ENCODE data around the gene SNTB2.

Gene SNTB2

GRCh38 chr16:69179328-69180010, 7.5 kb upstream of the SNTB2 start:
- no peak for DNase-seq (ENCODE audit: low spot score)

GRCh38 chr16:69180011-69180338, 7.0 kb upstream of the SNTB2 start:
- DNase-seq (ENCODE audit: low spot score): no peak

- no peak for DNase-seq (ENCODE audit: low spot score)
These were observed 4.1 kb upstream of the SNTB2 start for GRCh38 chr16:69182730-69183416.

DNA sequence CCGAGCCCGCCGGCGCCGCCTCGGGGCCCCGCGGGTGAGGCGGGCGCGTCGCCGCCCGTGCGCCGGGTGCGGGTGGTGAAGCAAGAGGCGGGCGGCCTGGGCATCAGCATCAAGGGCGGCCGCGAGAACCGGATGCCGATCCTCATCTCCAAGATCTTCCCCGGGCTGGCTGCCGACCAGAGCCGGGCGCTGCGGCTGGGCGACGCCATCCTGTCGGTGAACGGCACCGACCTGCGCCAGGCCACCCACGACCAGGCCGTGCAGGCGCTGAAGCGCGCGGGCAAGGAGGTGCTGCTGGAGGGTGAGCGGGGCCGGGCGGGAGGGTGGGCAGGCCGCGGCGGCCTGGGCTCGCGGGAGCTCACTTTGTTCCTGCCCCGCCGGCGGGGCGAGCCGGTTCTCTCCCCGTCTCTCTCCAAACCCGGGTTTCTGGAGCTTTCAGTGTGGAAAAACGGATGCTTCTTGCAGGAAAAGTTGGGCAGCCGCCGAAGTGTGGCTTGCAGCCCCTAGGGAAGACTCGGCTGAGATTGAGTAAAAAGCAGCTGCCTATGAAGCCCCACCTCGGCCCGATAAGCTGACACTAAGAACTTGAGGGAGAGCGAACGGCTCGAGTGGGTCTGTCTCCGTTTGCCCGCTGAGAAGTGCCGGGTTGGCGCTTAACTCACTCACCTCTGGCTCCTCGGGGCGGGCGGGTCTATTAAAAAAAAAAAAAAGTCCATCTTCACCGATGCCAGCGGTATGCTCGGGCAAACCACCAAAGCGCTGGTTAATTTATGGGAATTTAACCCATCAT, 677 bp downstream of the SNTB2 start:
- peak; percentile 43 for DNase-seq (ENCODE audit: low spot score)

DNA sequence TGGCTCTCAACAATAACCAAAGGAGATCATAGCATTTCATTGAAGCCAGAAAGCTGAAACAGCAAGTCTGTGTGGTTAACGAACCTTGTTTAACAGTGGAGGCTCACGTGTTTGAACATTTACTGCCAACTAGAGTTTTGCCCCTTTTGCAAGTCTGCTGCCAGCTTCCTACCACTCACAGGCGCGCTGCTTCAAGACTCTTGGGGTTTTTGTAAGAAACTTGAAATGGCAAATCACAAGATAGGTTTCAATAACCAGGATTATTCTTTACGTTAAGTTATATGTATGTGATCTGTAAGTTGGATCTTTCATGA, 1.2 kb downstream of the SNTB2 start:
- DNase-seq (ENCODE audit: low spot score): no peak

DNA sequence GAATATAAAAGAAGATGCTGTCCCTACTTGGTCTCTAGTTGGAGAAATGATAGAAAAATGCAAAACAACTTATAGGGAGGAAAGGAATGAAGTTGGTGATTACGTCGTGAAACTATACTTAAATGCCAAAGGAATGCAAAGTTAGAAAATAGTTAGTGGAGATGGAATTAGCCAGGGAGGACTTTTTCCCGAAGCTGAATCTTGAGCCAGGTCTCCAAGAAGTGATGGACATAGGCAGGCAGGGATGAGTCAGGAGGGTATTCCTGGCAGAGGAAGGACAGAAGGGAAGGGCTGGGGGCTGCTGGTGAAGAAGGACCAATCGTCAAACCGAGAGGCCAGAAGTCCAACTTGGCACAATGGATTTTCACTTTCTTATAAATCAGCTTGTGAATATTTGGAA, 1.8 kb downstream of the SNTB2 start:
- DNase-seq (ENCODE audit: low spot score): no peak

DNA sequence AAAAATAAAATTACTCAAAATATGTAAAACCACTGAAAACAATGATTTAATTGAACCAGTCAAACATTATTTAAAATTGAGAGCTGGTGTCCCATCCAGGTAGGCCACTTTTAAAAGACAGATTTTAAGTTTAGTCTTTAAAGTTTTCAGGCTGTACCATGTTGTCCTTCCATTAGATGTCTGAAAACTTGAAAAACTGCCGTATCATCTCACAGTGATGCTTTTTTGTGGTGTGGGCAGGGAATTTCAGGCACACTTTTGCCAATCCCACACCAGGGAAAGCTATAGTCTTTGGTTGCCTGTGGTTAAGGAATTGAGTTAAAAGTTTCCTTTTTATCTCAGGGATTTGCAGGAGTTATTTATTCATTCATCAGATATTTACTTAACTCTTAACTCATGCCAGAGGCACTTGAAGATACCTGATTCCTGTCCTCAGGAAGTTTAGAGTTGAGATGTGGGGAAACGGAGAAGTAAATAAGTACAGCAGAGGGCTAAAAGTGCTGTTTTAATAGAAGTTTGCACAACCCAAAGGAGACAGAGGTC, 3.2 kb downstream of the SNTB2 start:
- DNase-seq (ENCODE audit: low spot score): no peak

GRCh38 chr16:69190598-69190997, 3.6 kb downstream of the SNTB2 start:
- DNase-seq (ENCODE audit: low spot score): no peak

GRCh38 chr16:69191136-69191535, 4.2 kb downstream of the SNTB2 start:
- DNase-seq (ENCODE audit: low spot score): no peak

- DNase-seq (ENCODE audit: low spot score): no peak
These were observed 6.9 kb downstream of the SNTB2 start for GRCh38 chr16:69193855-69194254.

GRCh38 chr16:69194488-69194887, 7.5 kb downstream of the SNTB2 start:
- no peak for DNase-seq (ENCODE audit: low spot score)

DNA sequence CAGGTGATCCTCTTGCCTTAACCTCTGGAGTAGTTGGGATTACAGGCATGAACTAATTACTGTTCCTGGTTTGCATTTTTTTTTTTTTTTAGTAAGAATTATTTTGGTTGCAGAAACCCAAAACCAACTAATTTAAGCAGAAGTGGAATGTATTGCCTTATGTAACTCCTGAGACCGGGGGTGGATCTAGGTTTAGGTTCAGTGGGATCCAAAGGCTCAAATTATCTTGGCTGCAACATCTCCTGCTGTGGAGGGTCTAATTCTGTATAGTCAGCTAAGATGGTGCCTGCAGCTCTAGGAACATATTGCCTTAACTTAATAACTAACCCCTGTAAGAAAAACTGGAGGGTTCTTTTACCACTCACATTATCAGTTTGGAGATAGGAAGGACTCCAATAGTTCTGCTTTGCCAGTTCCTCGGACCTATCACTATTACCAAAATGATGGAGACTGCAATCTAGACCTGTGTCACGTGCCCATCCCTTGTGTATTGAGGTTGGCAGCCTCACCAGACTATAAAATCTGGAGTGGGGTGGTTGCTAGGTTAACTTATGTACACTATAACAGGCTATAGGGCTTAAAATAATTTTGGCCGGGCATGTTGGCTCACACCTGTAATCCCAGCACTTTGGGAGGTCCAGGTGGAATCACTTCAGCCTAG, 8.5 kb downstream of the SNTB2 start:
- no peak for DNase-seq (ENCODE audit: low spot score)

DNA sequence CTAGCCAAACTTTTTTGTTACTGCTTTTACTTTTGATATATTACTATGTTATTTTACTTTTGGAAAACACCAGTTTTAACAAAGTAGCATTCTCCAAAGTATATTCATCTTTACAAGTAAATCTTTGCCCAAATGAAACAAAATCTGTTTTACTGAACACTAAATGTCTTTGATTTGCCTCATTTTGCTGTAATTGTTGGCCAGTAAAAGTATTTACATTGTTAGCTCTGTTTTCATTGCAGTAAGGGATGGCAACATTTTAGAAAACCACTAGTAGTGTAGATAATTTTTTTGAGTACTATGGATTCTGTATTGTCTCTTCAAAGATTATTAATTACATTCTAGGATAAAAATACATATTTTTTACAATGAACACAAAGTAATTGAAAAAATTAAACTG, 10.6 kb downstream of the SNTB2 start:
- DNase-seq (ENCODE audit: low spot score): no peak

DNA sequence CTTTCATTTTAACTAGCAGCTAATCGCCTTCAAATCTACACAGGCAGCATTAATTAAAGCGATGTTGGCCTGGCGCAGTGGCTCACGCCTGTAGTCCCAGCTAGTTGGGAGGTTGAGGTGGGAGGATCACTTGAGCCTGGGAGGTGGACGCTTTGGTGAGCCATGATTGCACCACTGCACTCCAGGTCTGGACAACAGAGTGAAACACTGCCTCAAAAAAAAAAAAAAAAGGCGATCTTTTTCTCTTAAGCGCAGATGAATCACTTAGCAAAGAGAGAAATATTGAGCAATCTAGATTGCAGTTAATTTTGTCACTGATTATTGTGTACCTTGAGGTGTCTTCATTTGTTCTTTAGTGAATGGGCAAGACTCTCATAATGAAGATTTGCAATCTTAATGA, 12.4 kb downstream of the SNTB2 start:
- DNase-seq (ENCODE audit: low spot score): peak; percentile 23

- no peak for DNase-seq (ENCODE audit: low spot score)
These were observed 14.3 kb downstream of the SNTB2 start for GRCh38 chr16:69201291-69201690.

DNA sequence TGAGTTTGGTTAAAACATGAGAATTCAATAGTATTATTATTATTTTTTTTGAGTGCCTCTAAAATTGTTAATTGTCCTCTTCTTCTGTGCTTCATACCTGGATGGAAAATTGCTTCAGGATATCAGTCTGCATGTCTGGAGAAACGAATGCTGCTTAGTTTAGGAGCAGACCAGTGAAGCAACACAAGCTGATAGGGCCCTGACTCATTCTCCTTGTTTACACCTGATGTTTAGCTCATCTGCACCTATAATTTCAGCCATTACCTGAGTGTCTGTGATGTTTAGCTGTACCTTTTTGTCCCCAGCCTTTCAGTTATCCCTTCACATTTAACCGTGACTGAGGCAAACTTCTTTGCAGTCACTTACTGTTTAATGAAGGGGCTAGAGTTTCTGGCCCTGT, 14.8 kb downstream of the SNTB2 start:
- no peak for DNase-seq (ENCODE audit: low spot score)

DNA sequence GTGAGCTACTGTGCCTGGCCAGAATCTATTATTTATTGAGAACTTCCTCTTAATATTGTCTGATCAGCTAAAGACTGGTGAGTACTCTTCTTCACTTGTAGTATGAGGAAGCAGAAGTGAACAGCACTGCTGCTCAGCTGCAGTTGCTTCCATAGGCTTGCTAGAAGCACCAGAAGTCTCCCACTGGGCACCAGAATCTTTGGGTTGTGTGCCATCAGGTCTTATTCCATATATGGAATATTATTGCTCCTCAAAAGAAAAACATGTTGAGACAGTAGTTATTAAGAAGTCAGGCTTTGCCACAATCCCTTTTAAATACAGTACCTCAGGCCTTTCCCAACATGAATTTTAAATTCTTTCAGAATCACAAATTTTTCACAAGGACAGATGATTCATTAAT, 17.2 kb downstream of the SNTB2 start:
- DNase-seq (ENCODE audit: low spot score): no peak

GRCh38 chr16:69209735-69210134, 22.8 kb downstream of the SNTB2 start:
- no peak for DNase-seq (ENCODE audit: low spot score)

DNA sequence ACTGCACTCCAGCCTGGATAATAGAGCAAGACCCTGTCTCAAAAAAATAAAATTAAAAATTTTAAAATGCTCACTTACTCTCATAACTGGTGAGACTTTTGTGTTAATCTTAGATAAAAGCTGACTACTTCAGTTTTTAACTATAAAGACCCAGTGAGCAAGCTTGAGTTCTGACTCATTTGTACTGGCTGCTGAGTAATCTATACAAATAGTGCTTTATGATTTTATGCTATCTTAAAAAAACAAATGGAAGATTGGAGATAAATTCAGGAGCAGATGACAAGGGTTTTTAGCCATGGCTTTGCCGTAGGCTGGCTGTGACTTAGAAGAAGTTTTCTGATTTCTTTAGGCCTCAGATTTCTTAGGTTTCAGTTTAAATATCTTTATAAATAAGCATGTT, 30.5 kb downstream of the SNTB2 start:
- DNase-seq (ENCODE audit: low spot score): no peak

- no peak for DNase-seq (ENCODE audit: low spot score)
These were observed 32.3 kb downstream of the SNTB2 start for GRCh38 chr16:69219279-69219678.

DNA sequence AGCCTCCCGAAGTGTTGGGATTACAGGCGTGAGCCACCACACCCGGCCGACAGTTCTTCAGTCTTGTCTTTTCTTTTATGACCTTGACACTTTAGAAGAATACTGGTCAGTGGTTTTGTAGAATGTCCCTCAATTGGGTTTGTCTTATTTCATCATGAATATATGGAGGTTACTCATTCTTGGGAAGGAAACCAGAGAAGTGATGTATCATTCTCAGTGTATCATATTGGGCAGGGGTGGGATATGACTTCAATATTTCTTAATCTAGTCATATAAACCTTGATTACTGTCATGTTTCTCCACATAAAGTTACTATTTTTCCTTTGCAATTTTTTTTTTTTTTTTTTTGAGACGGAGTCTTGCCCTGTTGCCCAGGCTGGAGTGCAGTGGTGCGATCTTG, 36.9 kb downstream of the SNTB2 start:
- DNase-seq (ENCODE audit: low spot score): no peak

DNA sequence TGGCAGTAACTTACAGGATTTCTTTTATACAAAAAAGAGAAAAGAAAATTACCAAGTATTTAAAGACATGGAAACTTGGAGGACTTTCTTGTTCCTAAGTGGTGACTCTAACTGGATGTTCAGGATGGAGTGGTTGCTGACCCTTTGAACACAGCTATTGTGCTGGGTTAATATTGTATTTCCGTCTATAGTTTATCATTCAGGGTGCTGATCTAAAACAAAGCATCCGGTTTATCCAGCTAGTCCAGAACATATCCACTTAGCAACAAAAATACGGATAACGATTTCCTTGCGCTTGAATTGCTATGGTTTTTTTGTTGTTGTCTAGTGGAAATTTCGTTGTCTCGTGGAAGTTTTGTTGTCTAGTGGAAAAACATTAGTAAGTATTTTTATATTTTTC, 38.2 kb downstream of the SNTB2 start:
- DNase-seq (ENCODE audit: low spot score): no peak

Data from SK-N-DZ (cell line).